Right lobe of liver (tissue), 4 donors: Measurements from ENCODE around the gene GOLGA6L10.
"Not testable (repeated sequence)": the region's sequence is repeated elsewhere in the genome, so short reads cannot be mapped to it uniquely, and the experiment has no call there.

Source experiments
- CTCF ChIP-seq, 4 donors: fragments of 200-600 bp in 3 of 4; fragments of 450-650 bp in 1 of 4; IDR thresholded peaks; one replicate each; pipeline versions ENCODE4 v1.5.1 to v1.8.0; 2016 to 2022; ENCODE audit warnings: antibody characterized with exemption in 4 of 4, mild to moderate bottlenecking in 2 of 4
- POLR2A ChIP-seq: fragments of 450-650 bp; IDR thresholded peaks from one replicate; pipeline ENCODE4 v1.6.1; 2017; ENCODE audit warnings: antibody characterized with exemption, mild to moderate bottlenecking
- donor health status: DM: no; HTN: no; CAD: no.
- donor health status: DM: no; HTN: no; CAD: no.
- donor health status: DM: no; HTN: yes; CAD: no.

- TF ChIP-seq CTCF (IDR thresholded peaks at IDR 0.05); POLR2A: not testable (repeated sequence)
Measured at GRCh38 chr15:82354546-82354945, 5.3 kb upstream of the GOLGA6L10 start.
